Mucosa of gallbladder (tissue), 1 donor: ENCODE results near the gene CER1. TPM values are rescaled to one million over a fixed set of nuclear protein-coding genes. Genes with fewer than 3 reads are reported as not detected.
A peak's percentile ranks its signal among the peaks of the same experiment; 100 is the strongest.
"Not testable (repeated sequence)": the region's sequence is repeated elsewhere in the genome, so short reads cannot be mapped to it uniquely, and the experiment has no call there.

Experiments
- DNase-seq: peaks from one replicate; pipeline ENCODE4 v3.0.0-alpha.2; 2020; ENCODE audit warnings: low spot score
- total RNA-seq: library from RNA; stranded (reverse); gene quantifications from one replicate; pipeline ENCODE4 v1.2.1, GENCODE V29; 2021
- donor health status: DM: no; HTN: no; CAD: no.

Gene CER1
- total RNA-seq, 1 donor from 2014 or later, result not detected

DNA sequence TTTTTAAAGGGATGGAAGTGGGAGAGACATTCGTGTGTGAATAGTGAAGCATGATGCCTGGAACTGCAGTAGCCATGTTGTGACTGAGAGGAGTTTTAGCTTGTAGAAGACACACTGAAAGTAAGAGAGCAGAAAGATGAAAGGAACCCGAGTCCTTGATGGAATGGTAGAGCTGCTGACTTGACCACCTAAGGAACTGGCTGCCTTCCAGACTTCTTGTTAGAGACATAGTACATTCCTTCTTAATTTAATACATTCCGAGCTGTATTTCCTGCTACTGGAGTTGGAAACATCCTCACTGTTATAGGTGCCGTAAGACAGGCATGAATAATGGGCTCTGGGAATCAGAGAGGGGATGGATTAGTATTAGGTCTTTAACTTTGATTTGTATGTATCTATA, 7.4 kb downstream of the CER1 start:
- no peak for DNase-seq

GRCh38 chr9:14713187-14713767, 9.3 kb downstream of the CER1 start:
- no peak for DNase-seq

GRCh38 chr9:14710804-14711203, 11.7 kb downstream of the CER1 start:
- DNase-seq, result no peak

GRCh38 chr9:14706530-14707140, 15.9 kb downstream of the CER1 start:
- no peak for DNase-seq

DNA sequence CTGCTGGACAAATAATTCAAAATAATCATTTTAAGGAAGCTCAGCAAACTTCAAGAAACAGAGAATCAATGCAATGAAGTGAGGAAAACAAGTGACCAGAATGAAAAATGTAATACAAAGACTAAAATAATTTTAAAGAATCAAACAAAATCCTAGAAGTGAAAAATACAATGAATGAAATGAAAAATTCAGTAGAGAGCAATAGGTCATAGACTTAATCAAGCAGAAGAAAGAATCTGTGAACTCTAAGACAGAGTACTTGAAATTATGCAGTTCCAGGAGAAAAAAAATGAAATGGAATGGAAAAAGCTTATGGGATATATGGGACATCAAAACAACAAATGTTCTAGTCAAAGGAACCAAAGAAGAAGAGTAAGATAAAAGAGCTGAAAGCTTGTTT, 17.5 kb downstream of the CER1 start:
- no peak for DNase-seq

GRCh38 chr9:14704281-14704680, 18.3 kb downstream of the CER1 start:
- no peak for DNase-seq

DNA sequence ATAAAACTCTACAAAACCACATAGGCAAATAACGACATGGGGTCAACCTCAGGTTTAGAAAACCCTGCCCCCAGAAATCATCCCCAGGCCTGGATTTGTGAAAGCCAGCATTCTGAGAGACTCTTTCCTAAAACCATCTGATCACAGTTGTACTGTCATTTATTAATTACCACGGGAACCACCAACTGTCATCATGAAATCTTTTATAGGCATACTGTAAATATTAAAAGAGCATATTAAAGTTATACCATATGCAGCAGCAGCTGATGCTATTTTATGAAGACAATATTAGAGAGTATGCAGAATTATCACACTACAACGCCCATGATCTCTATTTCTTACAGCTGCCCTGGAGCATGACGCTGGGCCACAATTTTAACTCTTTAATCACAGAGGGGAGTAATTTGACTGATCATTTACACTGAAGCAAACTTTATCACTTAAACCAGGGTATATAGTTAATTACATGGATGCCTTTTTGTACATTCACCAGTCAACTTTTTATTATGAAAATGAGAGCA, 20.3 kb downstream of the CER1 start:
- DNase-seq, result no peak

DNA sequence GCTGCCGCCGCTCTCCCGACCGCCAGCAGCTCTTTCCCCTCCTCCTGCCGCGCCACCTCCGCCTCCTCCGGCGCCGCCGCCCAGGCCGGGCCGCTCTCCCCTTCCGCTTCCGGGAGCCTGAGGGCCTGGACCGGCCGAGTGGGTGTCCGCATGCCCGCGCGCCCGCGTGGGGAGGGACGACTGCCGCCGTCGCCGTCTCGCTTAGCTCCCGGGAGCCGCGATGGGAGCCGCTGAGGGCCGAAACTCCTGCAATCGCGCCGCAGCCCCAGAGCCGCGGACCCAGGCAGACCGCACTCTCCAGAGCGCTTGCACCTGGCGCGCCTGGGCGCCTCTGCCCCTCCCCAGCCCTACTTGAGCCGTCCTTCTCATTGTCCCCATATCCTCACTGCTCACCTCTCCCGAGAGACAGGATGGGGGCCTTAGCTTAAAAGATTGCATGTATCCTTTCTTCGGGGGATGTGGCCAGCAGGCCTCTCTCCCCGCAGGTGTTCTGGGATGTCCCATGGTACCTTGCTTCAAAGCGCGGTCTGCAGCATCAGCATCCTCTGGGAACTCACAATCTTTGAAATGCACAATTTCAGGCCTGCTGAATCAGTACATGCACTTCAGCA, 29.2 kb downstream of the CER1 start, which contains the start of gene ZDHHC21:
Gene ZDHHC21 (minus strand): TSS at position 182 of the 611 bp plus-strand sequence. CDS start 19,092 bp downstream, outside the sequence.
- peak; percentile 63 for DNase-seq

DNA sequence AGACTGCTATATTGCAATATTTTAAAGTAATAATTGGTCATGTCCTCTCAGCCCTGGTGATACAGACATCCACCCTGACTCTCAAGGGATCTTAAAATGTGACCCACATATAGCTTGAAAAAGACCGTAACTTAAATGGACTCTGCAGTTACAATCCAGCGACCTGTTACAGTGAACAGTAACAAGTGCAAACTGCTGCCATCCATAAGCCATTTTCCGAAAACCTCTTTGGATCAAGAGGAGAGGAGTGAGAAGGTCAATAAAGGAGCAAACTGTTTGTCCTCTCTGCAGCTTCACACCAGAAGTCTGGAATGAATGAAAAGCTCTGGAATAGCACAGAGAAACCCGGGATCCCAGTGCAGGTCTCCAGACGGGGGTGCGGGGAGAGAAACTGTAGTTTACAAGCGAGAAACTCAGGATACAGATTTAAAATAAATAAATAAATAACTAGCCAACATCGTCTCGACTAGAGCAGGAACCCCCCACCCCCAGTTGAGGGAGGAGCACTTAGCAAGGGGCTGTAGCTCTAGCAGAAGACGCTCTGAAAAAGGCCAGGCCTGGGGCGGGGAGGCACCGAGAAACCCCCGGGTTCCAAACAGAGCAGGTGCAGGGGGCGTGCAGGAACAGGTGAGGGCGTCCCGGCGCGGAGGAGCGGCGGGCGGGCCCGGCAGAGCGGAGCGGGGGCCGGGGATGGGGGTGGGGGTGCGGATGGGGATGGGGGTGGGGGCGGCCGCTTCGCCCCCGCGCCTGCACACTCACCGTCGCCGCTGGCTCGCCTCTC, 29.9 kb downstream of the CER1 start:
- peak; percentile 10 for DNase-seq

GRCh38 chr9:14690948-14691730, 31.4 kb downstream of the CER1 start:
- DNase-seq, result no peak

GRCh38 chr9:14687042-14687719, 35.4 kb downstream of the CER1 start:
- no peak for DNase-seq

DNA sequence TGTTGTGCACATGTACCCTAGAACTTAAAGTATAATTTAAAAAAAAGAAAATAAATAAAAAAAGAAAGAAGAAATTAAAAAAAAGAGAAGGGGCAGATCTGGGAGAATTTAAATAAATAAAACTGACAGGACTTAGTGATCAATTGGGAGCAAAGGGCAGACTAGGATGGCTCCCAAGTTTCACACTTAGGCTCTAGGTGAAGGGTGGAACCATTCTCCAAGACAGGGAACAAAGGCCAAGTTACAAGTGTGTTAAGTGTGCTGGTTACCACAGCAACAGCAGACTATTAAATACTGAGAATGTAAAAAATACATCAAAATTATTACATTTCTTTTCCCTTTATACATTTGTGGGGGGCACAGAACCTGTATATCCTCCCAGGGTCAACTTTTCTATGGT, 36.4 kb downstream of the CER1 start:
- DNase-seq, result no peak

DNA sequence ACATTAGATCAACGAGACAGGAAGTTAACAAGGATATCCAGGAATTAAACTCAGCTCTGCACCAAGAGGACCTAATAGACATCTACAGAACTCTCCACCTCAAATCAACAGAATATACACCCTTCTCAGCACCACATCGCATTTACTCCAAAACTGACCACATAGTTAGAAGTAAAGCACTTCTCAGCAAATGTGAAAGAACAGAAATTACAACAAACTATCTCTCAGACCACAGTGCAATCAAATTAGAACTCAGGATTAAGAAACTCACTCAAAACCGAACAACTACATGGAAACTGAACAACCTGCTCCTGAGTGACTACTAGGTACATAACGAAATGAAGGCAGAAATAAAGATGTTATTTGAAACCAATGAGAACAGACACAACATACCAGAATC, 39.9 kb downstream of the CER1 start:
- not testable (repeated sequence) for DNase-seq

DNA sequence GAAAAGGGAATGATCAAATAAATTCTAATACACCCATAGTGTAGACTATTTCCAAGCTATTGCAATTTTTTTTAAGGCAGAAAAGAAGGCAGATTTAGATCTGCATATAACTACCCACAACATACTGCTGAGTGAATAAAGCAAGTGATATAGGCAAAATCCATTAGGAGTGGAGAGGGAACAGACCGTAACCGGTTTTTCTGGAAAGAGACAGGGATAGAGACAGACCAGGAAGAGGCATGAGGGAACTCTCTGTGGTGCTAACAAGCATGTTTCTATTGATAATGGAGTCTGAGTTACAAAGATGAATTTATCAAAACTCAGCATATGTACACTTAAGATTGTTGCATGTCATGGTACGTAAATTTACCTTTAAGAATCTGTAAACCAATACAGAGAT, 43.8 kb downstream of the CER1 start:
- no peak for DNase-seq

- DNase-seq, result no peak
These were observed 44.7 kb downstream of the CER1 start for GRCh38 chr9:14677872-14678271.

- DNase-seq, result no peak
These were observed 45.1 kb downstream of the CER1 start for GRCh38 chr9:14677396-14677795.

DNA sequence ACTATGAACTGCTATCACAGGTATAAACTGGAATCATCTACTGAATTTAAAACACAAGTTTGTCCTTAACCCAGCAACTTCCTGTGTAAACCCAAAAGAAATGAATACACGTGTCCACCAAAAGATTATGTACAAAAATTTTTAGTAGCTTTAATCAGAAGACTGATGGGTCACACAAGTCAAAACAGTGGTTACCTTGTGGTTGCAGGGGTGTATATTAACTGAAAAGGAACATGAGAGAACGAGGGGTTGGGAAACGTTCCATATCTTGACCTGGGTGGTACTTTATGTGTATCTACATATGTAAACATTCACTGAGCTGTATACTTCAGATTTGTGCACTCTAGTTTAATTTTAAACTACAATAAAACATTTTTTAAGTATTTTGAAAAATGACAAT, 47.9 kb downstream of the CER1 start:
- DNase-seq, result no peak

DNA sequence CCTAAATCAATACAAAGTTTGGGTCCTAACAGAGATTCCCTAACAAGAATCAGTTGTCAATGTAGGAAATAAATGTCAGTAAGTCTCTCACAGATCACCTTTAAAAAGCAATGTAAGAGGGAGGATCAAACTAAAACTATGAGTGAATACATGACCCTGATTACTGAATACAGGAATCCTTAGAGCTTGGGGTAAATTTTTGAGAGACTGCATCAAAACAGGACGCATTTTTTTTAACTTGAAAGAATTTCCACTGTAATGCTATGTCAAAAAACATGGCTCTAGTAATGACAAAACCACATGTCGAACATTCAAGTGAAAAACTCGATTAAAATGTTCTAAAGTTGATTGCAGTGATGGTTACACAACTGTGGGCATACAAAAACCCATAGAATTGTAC, 51.2 kb downstream of the CER1 start:
- no peak for DNase-seq

GRCh38 chr9:14670718-14671117, 51.8 kb downstream of the CER1 start:
- no peak for DNase-seq
